NCI-H510A treated with DMSO at 0.1 percent for 48 hours (cell line): ENCODE data around the gene LANCL1.
"Not testable (repeated sequence)": the region's sequence is repeated elsewhere in the genome, so short reads cannot be mapped to it uniquely, and the experiment has no call there.

ENCODE experiments used
- DNase-seq: peaks from one replicate; lab custom pipeline; 2025; lab: John Stamatoyannopoulos, UW

LANCL1 gene

GRCh38 chr2:210459407-210459806 lies 17.2 kb downstream of the LANCL1 start:
- DNase-seq: no peak

- DNase-seq: no peak
Observed at GRCh38 chr2:210458395-210458794, 18.2 kb downstream of the LANCL1 start.

- DNase-seq: no peak
Observed at GRCh38 chr2:210456571-210456970, 20.0 kb downstream of the LANCL1 start.

DNA sequence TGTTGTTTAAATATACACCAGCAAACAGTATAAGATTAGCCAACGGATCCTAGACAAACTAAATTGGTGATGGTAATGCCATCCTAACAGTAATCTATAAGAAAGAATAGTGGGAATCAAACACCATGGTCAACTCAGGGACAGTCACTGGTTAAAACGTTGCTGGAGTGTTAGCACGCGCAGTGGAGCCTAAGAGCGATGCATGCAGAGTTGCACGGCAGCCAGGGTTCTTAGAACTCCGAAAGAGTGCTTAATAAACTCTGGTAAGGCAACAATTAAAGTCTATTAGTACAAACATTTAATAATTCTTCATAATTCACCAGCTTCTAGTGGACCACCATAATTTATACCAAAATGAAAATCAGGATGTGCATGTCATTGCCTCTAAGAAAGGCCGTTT lies 22.2 kb downstream of the LANCL1 start:
- DNase-seq: no peak

GRCh38 chr2:210452194-210452593 lies 24.4 kb downstream of the LANCL1 start:
- no peak for DNase-seq

DNA sequence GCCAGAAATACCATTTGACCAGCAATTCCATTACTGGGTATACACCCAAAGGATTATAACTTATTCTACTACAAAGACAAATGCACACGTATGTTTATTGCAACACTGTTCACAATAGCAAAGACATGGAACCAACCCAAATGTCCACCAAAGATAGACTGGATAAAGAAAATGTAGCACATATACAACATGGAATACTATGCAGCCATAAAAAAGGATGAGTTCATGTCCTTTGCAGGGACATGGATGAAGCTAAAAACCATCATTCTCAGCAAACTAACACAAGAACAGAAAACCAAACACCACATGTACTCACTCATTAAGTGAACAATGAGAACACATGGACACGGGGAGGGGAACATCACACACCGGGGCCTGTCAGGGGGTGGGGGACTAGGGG lies 25.6 kb downstream of the LANCL1 start:
- not testable (repeated sequence) for DNase-seq

GRCh38 chr2:210445732-210446131 lies 30.8 kb downstream of the LANCL1 start:
- no peak for DNase-seq

DNA sequence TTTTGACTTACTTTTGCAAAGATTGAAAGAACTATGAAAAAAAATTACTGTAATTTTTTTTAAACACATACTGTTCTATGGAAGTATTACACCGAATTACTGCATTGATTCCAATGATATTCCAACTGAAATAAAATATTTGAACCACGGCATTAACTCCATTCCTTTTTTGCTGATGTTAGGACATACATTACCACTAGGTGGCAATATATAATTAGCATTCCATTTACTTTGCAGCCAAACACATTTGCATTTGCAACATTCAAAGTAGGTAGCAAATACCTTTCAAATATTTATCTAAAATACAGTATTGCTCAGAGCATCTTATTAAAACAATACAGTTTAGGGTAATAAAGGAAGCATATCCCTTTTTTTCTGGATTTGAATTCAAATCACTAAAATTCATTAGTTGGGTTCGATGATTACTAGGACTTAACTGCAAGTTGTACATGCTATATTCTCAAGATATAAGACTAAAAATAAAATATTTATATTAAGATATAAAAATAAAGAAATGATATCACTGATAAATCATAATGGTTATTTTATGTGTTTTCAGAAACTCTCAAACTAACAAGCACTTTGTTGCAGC lies 31.3 kb downstream of the LANCL1 start:
- peak; percentile 55 for DNase-seq

- DNase-seq: peak; percentile 88
Observed at GRCh38 chr2:210443527-210443926, 33.0 kb downstream of the LANCL1 start.

DNA sequence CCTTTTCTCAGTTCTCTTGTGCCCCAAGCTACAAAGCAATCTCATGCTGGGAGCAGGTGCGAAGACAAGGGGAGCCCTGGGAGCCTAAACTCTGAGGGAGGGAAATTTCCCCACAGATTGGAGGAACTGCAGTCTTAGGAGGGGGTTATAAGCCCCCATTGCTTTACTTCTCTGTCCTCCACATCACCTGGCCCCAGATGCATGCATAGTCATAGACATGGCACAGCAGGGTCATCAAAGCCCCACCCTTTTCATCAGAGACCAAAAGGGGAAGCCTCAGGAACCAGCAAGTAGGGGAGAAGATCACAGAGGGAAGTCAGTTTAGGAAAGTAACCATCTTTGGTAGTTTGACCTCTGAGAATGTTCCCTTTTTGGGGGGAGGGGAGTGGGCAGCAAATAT lies 33.7 kb downstream of the LANCL1 start:
- DNase-seq: no peak

GRCh38 chr2:210442457-210442856 lies 34.1 kb downstream of the LANCL1 start:
- no peak for DNase-seq

- DNase-seq: peak; percentile 86
Observed at GRCh38 chr2:210440206-210440605, 36.4 kb downstream of the LANCL1 start.

GRCh38 chr2:210435439-210435838 lies 41.1 kb downstream of the LANCL1 start:
- no peak for DNase-seq

- DNase-seq: no peak
Observed at GRCh38 chr2:210432633-210433032, 43.9 kb downstream of the LANCL1 start.

GRCh38 chr2:210429403-210430137 lies 47.0 kb downstream of the LANCL1 start:
- no peak for DNase-seq

DNA sequence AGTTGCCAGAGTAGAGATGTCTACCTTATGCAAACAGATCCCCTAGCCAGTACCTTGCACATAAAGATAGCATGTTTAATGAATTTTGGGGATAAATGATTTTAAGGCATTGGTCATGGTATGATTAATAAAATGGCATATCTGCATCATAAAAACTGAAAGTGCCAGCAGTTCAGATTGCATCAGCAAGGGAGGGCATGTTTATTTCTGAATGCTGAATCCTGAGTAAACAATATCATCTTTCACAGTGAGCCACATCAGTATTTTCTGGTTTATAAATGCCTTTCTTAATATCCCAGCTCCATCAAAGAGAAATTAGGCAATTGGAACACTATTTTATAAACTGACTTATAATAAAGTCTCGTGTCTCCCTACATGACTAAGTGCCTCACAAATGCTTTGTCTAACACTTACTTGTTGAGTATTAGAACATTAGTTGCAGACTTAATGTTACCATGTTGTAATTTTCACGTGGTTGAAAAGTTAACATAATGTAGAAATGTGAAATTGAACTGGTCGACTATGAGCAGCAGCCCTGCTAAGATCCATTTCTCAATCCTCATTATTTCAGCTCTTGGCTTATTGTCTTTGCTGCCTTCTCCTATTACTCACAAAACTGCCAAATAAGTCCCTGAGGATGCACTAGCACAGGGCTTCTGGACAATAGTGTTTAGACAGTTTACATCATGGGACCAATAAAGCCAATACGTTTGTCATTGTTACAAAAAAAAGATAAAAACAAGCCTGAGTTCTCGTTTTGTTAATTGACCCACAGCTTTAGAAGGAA lies 48.0 kb downstream of the LANCL1 start:
- no peak for DNase-seq

- DNase-seq: not testable (repeated sequence)
Observed at GRCh38 chr2:210427309-210427708, 49.2 kb downstream of the LANCL1 start.

DNA sequence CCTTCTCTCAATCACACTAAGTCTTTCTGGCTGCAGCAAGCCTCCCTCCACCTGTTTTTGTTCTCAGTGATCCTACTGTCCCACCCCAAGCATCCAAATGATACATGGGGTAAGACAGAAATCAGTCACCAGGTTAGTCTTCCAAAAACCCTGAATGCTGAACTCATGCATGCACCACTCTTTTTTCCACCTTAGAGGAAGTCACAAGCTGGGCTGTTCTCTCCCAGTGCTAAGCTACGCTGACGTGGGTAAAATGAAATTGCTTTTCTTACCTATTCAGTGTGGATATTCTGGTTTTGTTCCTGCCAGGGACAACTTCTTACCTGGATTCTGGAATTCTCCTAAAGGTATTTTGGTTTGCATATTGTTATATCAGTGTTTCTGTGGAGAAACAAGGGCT lies 54.2 kb downstream of the LANCL1 start:
- no peak for DNase-seq

DNA sequence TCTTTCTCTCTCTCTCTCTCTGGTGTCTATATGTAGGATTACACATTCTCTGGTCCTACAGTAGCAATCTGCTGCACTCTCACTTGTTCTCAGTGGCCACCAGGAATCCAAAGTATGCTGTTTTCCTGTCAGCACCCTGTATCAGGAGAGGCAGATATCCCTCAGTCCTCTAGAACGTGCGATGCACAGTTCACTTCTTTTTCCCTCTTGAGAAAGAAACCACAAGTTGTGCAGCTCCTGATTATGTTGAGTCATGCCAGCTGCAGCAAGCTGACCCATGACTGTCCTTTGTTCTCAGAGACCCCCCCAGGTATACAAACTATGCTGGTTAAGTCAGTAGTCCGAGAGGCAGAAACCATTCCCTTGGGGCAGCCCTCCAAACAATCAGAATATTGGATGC lies 54.6 kb downstream of the LANCL1 start:
- no peak for DNase-seq

- DNase-seq: no peak
Observed at GRCh38 chr2:210412660-210413059, 63.9 kb downstream of the LANCL1 start.

DNA sequence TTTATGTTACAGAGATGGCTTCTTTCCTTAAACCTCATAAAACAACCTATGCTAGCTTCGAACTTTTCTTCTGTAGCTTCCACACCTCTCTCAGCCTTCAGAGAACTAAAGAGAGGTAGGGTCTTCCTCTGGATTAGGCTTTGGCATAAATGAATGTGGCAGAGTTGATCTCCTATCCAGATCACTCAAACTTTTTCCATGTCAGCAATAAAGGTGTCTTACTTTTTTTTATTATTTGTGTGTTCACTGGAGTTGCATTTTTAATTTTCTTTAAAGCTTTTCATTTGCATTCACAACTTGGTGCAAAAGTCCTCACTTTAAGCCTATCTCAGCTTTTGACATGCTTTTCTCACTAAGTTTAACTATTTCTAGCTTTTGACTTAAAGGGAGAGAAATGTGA lies 66.0 kb downstream of the LANCL1 start:
- DNase-seq: no peak

DNA sequence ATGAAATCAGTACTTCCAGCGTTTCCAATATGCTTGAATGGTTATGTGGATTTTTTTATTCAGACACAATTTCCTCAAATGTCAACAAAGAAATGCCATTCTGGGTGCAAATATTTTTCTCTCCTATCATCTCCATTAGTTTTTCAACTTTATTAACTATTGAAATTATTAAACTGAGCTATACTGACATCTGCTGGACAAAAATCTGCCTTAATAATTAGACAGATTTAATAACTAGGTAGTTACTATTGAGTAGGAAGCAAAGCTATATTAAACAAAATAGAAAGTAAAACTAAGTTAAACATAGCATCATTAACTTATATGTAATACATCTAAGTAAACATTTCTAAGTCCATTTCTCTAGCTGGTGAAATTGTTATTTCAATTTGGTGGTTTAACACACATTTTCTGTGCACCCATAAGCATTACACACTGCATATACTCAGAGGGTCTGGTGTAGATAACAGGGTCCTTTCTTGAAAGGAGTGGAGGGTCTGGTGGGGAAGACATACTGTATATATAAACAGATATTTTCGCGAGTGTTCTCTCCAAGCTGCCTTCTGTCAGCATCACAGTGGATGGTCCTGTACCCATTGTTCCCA lies 77.0 kb downstream of the LANCL1 start:
- DNase-seq: peak; percentile 10

DNA sequence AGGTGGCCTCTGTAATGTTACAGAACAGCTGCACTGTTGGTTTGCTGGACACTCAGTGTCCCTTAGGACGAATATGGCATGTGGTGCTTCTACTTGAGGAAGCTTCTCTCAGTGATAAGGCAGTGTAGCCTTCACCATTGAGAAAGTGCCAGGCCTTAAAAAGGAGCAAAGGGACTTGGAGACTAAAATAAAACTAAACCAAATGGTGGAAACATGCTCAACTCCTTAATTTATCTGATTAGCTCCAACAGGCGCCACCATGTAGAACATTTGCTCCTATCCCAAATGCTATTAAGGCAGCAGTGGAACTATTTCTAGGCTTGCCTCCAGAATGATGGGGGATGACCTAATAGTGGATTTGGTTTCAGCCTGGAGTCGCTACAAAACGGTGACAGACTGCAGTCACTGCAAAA lies 84.1 kb downstream of the LANCL1 start:
- no peak for DNase-seq
